K562 (cell line): ENCODE data around the gene GNG7. TPM values are rescaled to one million over a fixed set of nuclear protein-coding genes. Genes with fewer than 3 reads are reported as not detected.

Source experiments
- BMI1 ChIP-seq: fragments of 150-350 bp; IDR thresholded peaks from 2 replicates; pipeline ENCODE4 v1.6.1; 2014; ENCODE audit warnings: low read length
- CCAR2 ChIP-seq: fragments of 200-400 bp; formaldehyde crosslinking; IDR thresholded peaks from 2 replicates; pipeline ENCODE4 v1.6.1; 2017; ENCODE audit warnings: mild to moderate bottlenecking, low read depth, low read length
- E2F6 ChIP-seq, 2 experiments: IDR thresholded peaks; 2 replicates each; pipeline ENCODE4 v1.6.1; 2011; ENCODE audit warnings: borderline replicate concordance in 1 of 2, control low read depth in 1 of 2, low read depth in 1 of 2, low read length in 1 of 2, mild to moderate bottlenecking in 1 of 2, mixed read lengths in 1 of 2, moderate library complexity in 1 of 2; ENCODE audit not compliant: insufficient read depth in 1 of 2, insufficient read length in 1 of 2, poor library complexity in 1 of 2, severe bottlenecking in 1 of 2; ENCODE audit errors: extremely low read depth in 1 of 2
- FOSL1 ChIP-seq: fragments of 200-800 bp; sonication (Bioruptor generic); conservative IDR thresholded peaks from 2 replicates; pipeline ENCODE4 v1.6.1; 2016; ENCODE audit warnings: missing genetic modification characterization, missing compliant biosample characterization
- HEY1 ChIP-seq: fragments of 250-450 bp; sonication (Bioruptor Pico); IDR thresholded peaks from 2 replicates; pipeline ENCODE4 v1.5.0; 2020; ENCODE audit warnings: mild to moderate bottlenecking, moderate library complexity, borderline replicate concordance
- MAZ ChIP-seq, 2 experiments: fragments of 450-650 bp in 1 of 2; sonication (generic) in 1 of 2; formaldehyde crosslinking; IDR thresholded peaks in 1 of 2; conservative IDR thresholded peaks in 1 of 2; 2 replicates each; pipeline versions ENCODE4 v1.4.0 to v1.5.0; 2020; ENCODE audit warnings: mild to moderate bottlenecking in 1 of 2, missing genetic modification reagents in 1 of 2
- MEF2D ChIP-seq: conservative IDR thresholded peaks from 2 replicates; pipeline ENCODE4 v1.6.1; 2016; ENCODE audit warnings: low read depth, missing genetic modification characterization, missing compliant biosample characterization
- MYC ChIP-seq, 2 experiments: fragments of 250-450 bp in 1 of 2; sonication (Bioruptor Pico) in 1 of 2; IDR thresholded peaks; 2 replicates each; pipeline versions ENCODE4 v1.5.1 to v1.6.1; 2012 to 2021; ENCODE audit warnings: low read depth in 2 of 2, borderline replicate concordance in 1 of 2, improper control_type of control experiment in 1 of 2, low read length in 1 of 2, mild to moderate bottlenecking in 1 of 2, moderate library complexity in 1 of 2
- PHF20 ChIP-seq: fragments of 450-650 bp; IDR thresholded peaks from 2 replicates; pipeline ENCODE4 v1.6.1; 2018; ENCODE audit not compliant: partially characterized antibody
- PHF21A ChIP-seq: fragments of 450-650 bp; IDR thresholded peaks from 2 replicates; pipeline ENCODE4 v1.6.1; 2017; ENCODE audit warnings: low read depth, borderline replicate concordance
- POLR2AphosphoS2 ChIP-seq: IDR thresholded peaks from 2 replicates; pipeline ENCODE4 v1.6.1; 2012; ENCODE audit warnings: low read length, improper control_type of control experiment
- PPARD ChIP-seq: fragments of 250-450 bp; sonication (Bioruptor Pico); IDR thresholded peaks from 2 replicates; pipeline ENCODE4 v1.8.0; 2022; ENCODE audit warnings: inconsistent platforms, mild to moderate bottlenecking, moderate library complexity
- RAD51 ChIP-seq: fragments of 450-650 bp; IDR thresholded peaks from 2 replicates; pipeline ENCODE4 v1.7.1; 2016; ENCODE audit warnings: low read depth, mild to moderate bottlenecking, borderline replicate concordance
- RBM39 ChIP-seq: fragments of 200-400 bp; formaldehyde crosslinking; optimal IDR thresholded peaks from 2 replicates; pipeline ENCODE3; 2018; ENCODE audit warnings: low read depth, low read length
- RNF2 ChIP-seq: sonication (generic); IDR thresholded peaks from 2 replicates; pipeline ENCODE4 v1.6.1; 2016
- TEAD2 ChIP-seq: fragments of 450-650 bp; IDR thresholded peaks from 2 replicates; pipeline ENCODE4 v1.6.1; 2016; ENCODE audit warnings: missing genetic modification characterization, control low read depth, missing compliant biosample characterization
- TFE3 ChIP-seq: fragments of 450-650 bp; formaldehyde crosslinking; IDR thresholded peaks from 2 replicates; pipeline ENCODE4 v1.4.0; 2020; ENCODE audit warnings: mild to moderate bottlenecking, mixed read lengths
- WHSC1 ChIP-seq: IDR thresholded peaks from one replicate; pipeline ENCODE4 v1.6.1; 2012; ENCODE audit warnings: low read length, control low read depth, inconsistent platforms
- ZC3H4 ChIP-seq: sonication (generic); formaldehyde crosslinking; IDR thresholded peaks from 2 replicates; pipeline ENCODE4 v1.9.0; 2021; ENCODE audit warnings: missing genetic modification reagents, borderline replicate concordance
- ZC3H8 ChIP-seq: fragments of 450-650 bp; IDR thresholded peaks from 2 replicates; pipeline ENCODE4 v1.6.1; 2017
- ZFP1 ChIP-seq: fragments of 450-650 bp; formaldehyde crosslinking; IDR thresholded peaks from 2 replicates; pipeline ENCODE4 v1.4.0; 2020; ENCODE audit warnings: mild to moderate bottlenecking, mixed read lengths
- ZNF408 ChIP-seq: fragments of 250-450 bp; sonication (Bioruptor Pico); IDR thresholded peaks from 2 replicates; pipeline ENCODE4 v1.4.0; 2020; ENCODE audit warnings: low read depth, mild to moderate bottlenecking, moderate library complexity
- ZNF589 ChIP-seq: fragments of 200-800 bp; sonication (Bioruptor generic); IDR thresholded peaks from 2 replicates; pipeline ENCODE4 v1.6.1; 2016; ENCODE audit warnings: low read depth, missing genetic modification characterization, missing compliant biosample characterization
- polyA plus RNA-seq, 8 experiments: library from polyadenylated mRNA; depleted of rRNA in 4 of 8; stranded (reverse) in 5 of 8; unstranded in 3 of 8; fragments of >200 nt; fragmentation: Nextera tagmentation in 2 of 8; fragmentation: Illumina TruSeq in 1 of 8; extraction: Ambion mirVana in 2 of 8; extraction: Trizol in 1 of 8; gene quantifications; 2 replicates each; pipeline versions ENCODE4 v1.2.1 to v1.2.3, GENCODE V29; 2011 to 2014; ENCODE audit warnings: inconsistent platforms in 1 of 8, missing spikeins in 1 of 8
- total RNA-seq, 7 experiments: library from RNA; depleted of rRNA in 6 of 7; stranded (reverse); fragments of >200 nt in 6 of 7; fragmentation: Illumina TruSeq in 2 of 7; extraction: Trizol in 2 of 7; gene quantifications; 2 replicates each; pipeline versions ENCODE4 v1.2.1 to v1.2.3, GENCODE V29; 2011 to 2021; ENCODE audit warnings: low replicate concordance in 1 of 7
- TF ChIP-seq, protein P1 (sequence below), 3 experiments: IDR thresholded peaks in 2 of 3; conservative IDR thresholded peaks in 1 of 3; 2 replicates each; pipeline ENCODE4 v1.5.1; 2011 to 2012; ENCODE audit warnings: low read length in 3 of 3, mild to moderate bottlenecking in 3 of 3, control low read depth in 2 of 3, improper control_type of control experiment in 1 of 3, inconsistent platforms in 1 of 3, low read depth in 1 of 3, mixed read lengths in 1 of 3, moderate library complexity in 1 of 3; ENCODE audit not compliant: insufficient read depth in 2 of 3

The GNG7 gene
- total and polyA plus RNA-seq, 9 of the 15 experiments (the other 6 are each of a cell fraction or from before 2014, with no cell fraction given) = 0.01 to 0.20 (median 0.06) TPM; not detected in 1

GRCh38 chr19:2722541-2723344, 20.2 kb upstream of the GNG7 start (continued):
- TF ChIP-seq CCAR2 = no peak
- TF ChIP-seq HEY1 = no peak
- no peak for TF ChIP-seq POLR2AphosphoS2
- TF ChIP-seq ZC3H4 (CRISPR knock-in tag) = no peak
- TF ChIP-seq PHF21A = no peak
- TF ChIP-seq, protein P1, sequence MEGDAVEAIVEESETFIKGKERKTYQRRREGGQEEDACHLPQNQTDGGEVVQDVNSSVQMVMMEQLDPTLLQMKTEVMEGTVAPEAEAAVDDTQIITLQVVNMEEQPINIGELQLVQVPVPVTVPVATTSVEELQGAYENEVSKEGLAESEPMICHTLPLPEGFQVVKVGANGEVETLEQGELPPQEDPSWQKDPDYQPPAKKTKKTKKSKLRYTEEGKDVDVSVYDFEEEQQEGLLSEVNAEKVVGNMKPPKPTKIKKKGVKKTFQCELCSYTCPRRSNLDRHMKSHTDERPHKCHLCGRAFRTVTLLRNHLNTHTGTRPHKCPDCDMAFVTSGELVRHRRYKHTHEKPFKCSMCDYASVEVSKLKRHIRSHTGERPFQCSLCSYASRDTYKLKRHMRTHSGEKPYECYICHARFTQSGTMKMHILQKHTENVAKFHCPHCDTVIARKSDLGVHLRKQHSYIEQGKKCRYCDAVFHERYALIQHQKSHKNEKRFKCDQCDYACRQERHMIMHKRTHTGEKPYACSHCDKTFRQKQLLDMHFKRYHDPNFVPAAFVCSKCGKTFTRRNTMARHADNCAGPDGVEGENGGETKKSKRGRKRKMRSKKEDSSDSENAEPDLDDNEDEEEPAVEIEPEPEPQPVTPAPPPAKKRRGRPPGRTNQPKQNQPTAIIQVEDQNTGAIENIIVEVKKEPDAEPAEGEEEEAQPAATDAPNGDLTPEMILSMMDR (IDR thresholded peaks at IDR 0.05 in 2 of 3, conservative IDR thresholded peaks at IDR 0.05 in 1 of 3; ENCODE audit: insufficient read depth in 2 of 3, low read depth in 1 of 3, low read length in 3 of 3) = no peak
- no peak for TF ChIP-seq ZNF408
- no peak for TF ChIP-seq MYC (IDR thresholded peaks at IDR 0.05; ENCODE audit: low read depth, low read length)
- TF ChIP-seq MYC (CRISPR knock-in tag; IDR thresholded peaks at IDR 0.05; ENCODE audit: borderline replicate concordance, low read depth) = no peak
- TF ChIP-seq PPARD (CRISPR knock-in tag) = no peak
- no peak for TF ChIP-seq PHF20
- no peak for TF ChIP-seq RAD51
- TF ChIP-seq MAZ (CRISPR knock-in tag; conservative IDR thresholded peaks at IDR 0.05 in 1 of 2, IDR thresholded peaks at IDR 0.05 in 1 of 2) = peak in 1 of 2 experiments; percentile 81; a peak in 2 of 4 replicates
- TF ChIP-seq E2F6 (IDR thresholded peaks at IDR 0.05; ENCODE audit: borderline replicate concordance in 1 of 2, extremely low read depth in 1 of 2, insufficient read depth in 1 of 2, insufficient read length in 1 of 2, low read depth in 1 of 2, low read length in 1 of 2, poor library complexity in 1 of 2, severe bottlenecking in 1 of 2) = peak; percentile 72 to 92
- TF ChIP-seq ZNF589 (CRISPR knock-in tag) = no peak
- TF ChIP-seq TEAD2 (tag) = no peak
- no peak for TF ChIP-seq ZFP1 (CRISPR knock-in tag)
- no peak for TF ChIP-seq WHSC1
- no peak for TF ChIP-seq BMI1
- TF ChIP-seq RBM39 = no peak
- TF ChIP-seq FOSL1 (tag) = peak; percentile 93
- TF ChIP-seq ZC3H8 = no peak
- TF ChIP-seq RNF2 = 0 out of 2 replicates have a peak, but pooled peaks have one; percentile 36
- TF ChIP-seq TFE3 (CRISPR knock-in tag) = no peak
- TF ChIP-seq MEF2D (tag) = peak; percentile 99
